GM13976 (cell line): ENCODE measurements around the gene SEC22C.

Source experiments
- DNase-seq: peaks from one replicate; pipeline ENCODE4 v3.0.0; 2012; ENCODE audit warnings: low spot score
- CTCF ChIP-seq: IDR thresholded peaks from 2 replicates; pipeline ENCODE4 v1.5.1; 2012; ENCODE audit warnings: borderline replicate concordance, mild to moderate bottlenecking; ENCODE audit not compliant: insufficient read depth; ENCODE audit errors: extremely low read depth, missing control alignments, control extremely low read depth
- in situ Hi-C: fragments of 300-500 bp; cut with MboI; formaldehyde crosslinking; loops from one replicate; pipeline ENCODE4 v1.12.0; 2022; ENCODE audit warnings: low sequenced_read_pairs, mixed read lengths, inconsistent platforms; ENCODE audit not compliant: unreplicated experiment

The SEC22C gene

DNA sequence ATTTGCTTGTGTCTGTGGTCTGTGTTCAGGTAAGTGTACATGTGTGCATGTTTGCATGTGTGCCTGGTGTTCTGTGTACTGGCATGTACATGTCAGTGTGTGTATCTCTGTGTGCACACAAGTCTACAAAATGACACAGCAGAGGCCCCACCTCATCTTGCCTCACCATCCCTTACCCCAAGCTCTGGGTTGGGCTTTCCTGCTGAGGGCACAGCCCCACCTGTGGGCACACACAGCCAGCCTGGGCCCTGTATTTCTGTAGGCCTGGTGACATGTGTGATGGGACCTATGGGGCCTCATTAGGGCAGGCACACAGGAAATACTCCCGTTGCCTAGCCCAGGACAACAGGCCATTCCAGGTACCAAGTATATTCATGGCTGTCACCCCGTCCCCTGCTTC, 65.8 kb downstream of the SEC22C start:
- no peak for DNase-seq
- TF ChIP-seq CTCF, result no peak
- in situ Hi-C loops, result no loop called here

- in situ Hi-C loops, result no loop called here
- no peak for TF ChIP-seq CTCF
- DNase-seq, result no peak
These were observed 66.3 kb downstream of the SEC22C start for GRCh38 chr3:42515391-42515916.

DNA sequence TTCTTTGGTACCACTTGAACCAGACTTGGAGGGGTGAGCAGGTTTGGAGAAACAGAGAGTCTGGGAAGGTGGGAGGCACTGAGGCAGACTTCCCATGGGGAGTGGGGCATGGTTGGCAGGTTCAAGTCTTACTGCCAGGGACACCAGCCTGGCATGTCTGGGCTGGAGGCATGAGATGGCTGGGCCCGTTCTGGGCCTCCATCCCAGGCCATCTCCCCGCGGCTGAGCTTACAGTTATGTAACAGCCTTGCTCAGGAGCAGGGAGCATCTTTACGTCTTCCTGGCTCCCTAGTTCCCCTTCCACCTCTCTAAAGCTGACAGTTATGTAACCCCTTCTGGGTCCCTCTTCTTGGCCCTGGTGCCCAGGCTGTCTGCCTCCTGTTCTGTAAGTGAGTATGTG, 66.9 kb downstream of the SEC22C start:
- DNase-seq, result no peak
- no peak for TF ChIP-seq CTCF
- in situ Hi-C loops, result no loop called here

DNA sequence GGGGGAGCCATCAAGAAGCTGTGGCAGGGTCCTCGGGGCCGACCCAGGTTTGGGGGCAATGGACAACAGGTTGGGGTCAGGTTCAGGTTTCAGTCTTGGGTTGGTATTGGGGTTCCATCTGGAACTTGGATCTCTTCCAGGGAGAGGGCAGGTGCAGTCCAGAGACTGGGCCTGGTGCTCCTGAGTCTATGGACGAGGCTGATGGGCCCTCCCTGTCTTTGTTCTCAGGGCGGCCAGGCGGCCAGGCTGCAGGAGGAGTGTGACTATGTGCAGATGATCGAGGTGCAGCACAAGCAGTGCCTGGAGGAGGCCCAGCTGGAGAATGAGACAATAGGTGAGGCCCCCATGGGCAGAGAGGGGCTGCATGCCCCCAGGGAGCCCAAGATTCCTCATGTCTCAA, 68.2 kb downstream of the SEC22C start:
- in situ Hi-C loops, result no loop called here
- no peak for DNase-seq
- no peak for TF ChIP-seq CTCF

- TF ChIP-seq CTCF, result no peak
- no peak for DNase-seq
- in situ Hi-C loops, result no loop called here
These were observed 68.6 kb downstream of the SEC22C start for GRCh38 chr3:42513121-42513520.

DNA sequence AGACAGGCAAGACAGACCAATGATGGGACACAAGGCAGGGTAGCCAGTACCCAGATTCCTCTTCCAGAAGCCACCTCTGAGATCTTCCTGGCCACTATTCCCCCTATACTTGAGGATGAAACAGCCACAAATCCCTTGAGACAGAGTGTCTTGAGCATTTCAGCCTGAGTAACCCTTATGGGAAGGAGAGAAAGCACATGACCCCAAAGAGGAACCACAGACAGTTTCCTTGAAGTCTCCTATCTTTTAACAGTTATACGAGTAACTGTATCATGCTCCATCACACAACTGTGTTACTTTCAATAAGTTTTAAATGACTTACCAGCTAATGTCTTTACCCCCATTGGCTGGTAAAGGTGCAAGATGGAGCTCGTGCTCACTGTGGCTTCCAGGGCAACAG, 70.0 kb downstream of the SEC22C start:
- in situ Hi-C loops, result no loop called here
- no peak for DNase-seq
- no peak for TF ChIP-seq CTCF

- in situ Hi-C loops, result no loop called here
- no peak for TF ChIP-seq CTCF
- DNase-seq, result no peak
These were observed 70.6 kb downstream of the SEC22C start for GRCh38 chr3:42511201-42511600.
